ENCODE measurements around the gene ASAP3. TPM values are rescaled to one million over a fixed set of nuclear protein-coding genes. Genes with fewer than 3 reads are reported as not detected.

Gene ASAP3
- total and polyA plus RNA-seq, 2 of the 4 experiments (the other 2 are of a cell fraction): 18.6 to 18.8 TPM

GRCh38 chr1:23450894-23451293 lies 33.1 kb downstream of the ASAP3 start:
- no peak overlapping the region for H2BK120ac ChIP-seq (ENCODE audit: low read depth, low read length)
- H3K4me3 ChIP-seq (ENCODE audit: insufficient read depth, low read depth, low read length): no peak overlapping the region
- intact Hi-C loops (cut with micrococcal nuclease) (no loop called here), in situ Hi-C loops (cut with MboI; ENCODE audit: low sequenced_read_pairs) (no loop called here), dilution Hi-C loops (cut with HindIII; ENCODE audit: low sequenced_read_pairs, unreplicated experiment) (no loop called here)
- H3K79me1 ChIP-seq (ENCODE audit: low read depth in 1 of 2, low read length in 2 of 2): no peaks in the 10 kb centered on the region; a peak in 1 of 4 replicates
- no peak overlapping the region for H2BK15ac ChIP-seq (ENCODE audit: low read depth, low read length)
- H3K9ac ChIP-seq (ENCODE audit: low read depth, low read length): no peak overlapping the region
- H3K4ac ChIP-seq (ENCODE audit: low read depth, low read length): no peak overlapping the region
- no peak for ATAC-seq (ENCODE audit: low read depth)
- H2AK5ac ChIP-seq (ENCODE audit: low read depth, low read length): no peak overlapping the region
- peaks cover 41% of the 10 kb centered on the region; the same call in 1 of the 2 replicates for H3K36me3 ChIP-seq (ENCODE audit: control insufficient read depth, insufficient read depth, low read length)
- TF ChIP-seq RAD21 (IDR thresholded peaks at IDR 0.05; ENCODE audit: low read length) (no peak), ELK1 (IDR thresholded peaks at IDR 0.05; ENCODE audit: borderline replicate concordance, low read depth, low read length) (no peak), FOS (IDR thresholded peaks at IDR 0.05; ENCODE audit: low read depth, low read length) (no peak), MAZ (IDR thresholded peaks at IDR 0.05; ENCODE audit: borderline replicate concordance, low read depth, low read length) (no peak), POLR2A (IDR thresholded peaks at IDR 0.05; ENCODE audit: low read depth, low read length) (no peak), CHD1 (IDR thresholded peaks at IDR 0.05; ENCODE audit: low read depth, low read length) (no peak), RCOR1 (IDR thresholded peaks at IDR 0.05; ENCODE audit: insufficient replicate concordance, low read length) (no peak), CTCF (conservative IDR thresholded peaks at IDR 0.05; ENCODE audit: low read depth, low read length) (no peak), SMC3 (IDR thresholded peaks at IDR 0.05; ENCODE audit: low read depth, low read length) (no peak), USF2 (IDR thresholded peaks at IDR 0.05; ENCODE audit: low read depth, low read length) (no peak), CEBPB (IDR thresholded peaks at IDR 0.05; ENCODE audit: low read depth, low read length) (no peak), NFE2L2 (IDR thresholded peaks at IDR 0.05; ENCODE audit: low read depth, low read length) (no peak), RFX5 (IDR thresholded peaks at IDR 0.05; ENCODE audit: low read depth, low read length) (no peak), MXI1 (IDR thresholded peaks at IDR 0.05; ENCODE audit: borderline replicate concordance, low read depth, low read length) (no peak)
- no peak overlapping the region for H2AFZ ChIP-seq (replicated peaks; ENCODE audit: low read length, poor library complexity)
- no peaks in the 10 kb centered on the region for H4K20me1 ChIP-seq (ENCODE audit: insufficient read depth, low read length)
- H2AK9ac ChIP-seq (replicated peaks; ENCODE audit: low read depth, low read length, poor library complexity): no peak overlapping the region
- H3K4me1 ChIP-seq (ENCODE audit: control insufficient read depth, insufficient read depth, low read length): peaks cover 5% of the 10 kb centered on the region; the same call in 1 of the 2 replicates
- no peak overlapping the region for H3K56ac ChIP-seq (ENCODE audit: extremely low read depth, insufficient read depth, low read length)
- H4K5ac ChIP-seq (ENCODE audit: low read depth, low read length): no peak overlapping the region
- no peak overlapping the region for H2BK5ac ChIP-seq (ENCODE audit: low read depth, low read length, poor library complexity, severe bottlenecking)
- no peak overlapping the region for H3K18ac ChIP-seq (ENCODE audit: low read depth, low read length)
- no peak overlapping the region for H3K27ac ChIP-seq (ENCODE audit: insufficient read depth, low read length)
- no peaks in the 10 kb centered on the region for H3K27me3 ChIP-seq (ENCODE audit: control insufficient read depth, insufficient read depth, low read length)
- no peak overlapping the region for H4K8ac ChIP-seq (ENCODE audit: low read depth in 2 of 2, low read length in 2 of 2)
- H3K9me3 ChIP-seq (ENCODE audit: control insufficient read depth, insufficient read depth, low read length): no peaks in the 10 kb centered on the region
- no peak overlapping the region for H3K14ac ChIP-seq (replicated peaks; ENCODE audit: low read depth, low read length)
- no peak overlapping the region for H2BK20ac ChIP-seq (ENCODE audit: low read depth, low read length)
- no peak overlapping the region for H4K91ac ChIP-seq (ENCODE audit: insufficient read depth, low read depth, low read length)
- BruUV-seq (replicated peaks): no TSS peak
- H3K9me1 ChIP-seq (ENCODE audit: insufficient read depth, low read length): peaks cover 9% of the 10 kb centered on the region; the same call in 1 of the 2 replicates
- ChIA-PET POLR2A (ENCODE audit: unreplicated experiment) (no interaction called here), CTCF (no interaction called here)
- DNase-seq: no peak
- no CpG with 5 or more reads among the region's 4 CpGs for WGBS, 2 experiments (ENCODE audit: extremely low coverage in 2 of 2, insufficient read length in 1 of 2)
- no peak overlapping the region for H3K4me2 ChIP-seq (ENCODE audit: low read depth, low read length)
- H3K23ac ChIP-seq (ENCODE audit: low read depth, low read length): no peak overlapping the region
